GM06990 (cell line): ENCODE data around the gene LDAH.

Experiments
- DNase-seq: peaks from one replicate; pipeline ENCODE4 v3.0.0-alpha.2; 2011; ENCODE audit not compliant: insufficient read length; ENCODE audit errors: extremely low read depth
- H3K27me3 ChIP-seq: replicated peaks from 2 replicates; pipeline ENCODE4 v1.6.0; 2011; ENCODE audit warnings: low read length; ENCODE audit not compliant: control insufficient read depth, insufficient read depth
- H3K36me3 ChIP-seq: 2 replicates; pipeline ENCODE4 v1.5.1; 2011; ENCODE audit warnings: low read length; ENCODE audit not compliant: control insufficient read depth, insufficient read depth
- H3K4me3 ChIP-seq: replicated peaks from 2 replicates; pipeline ENCODE4 v1.5.1; 2011; ENCODE audit warnings: low read depth, mild to moderate bottlenecking, control low read depth, low read length
- CTCF ChIP-seq: IDR thresholded peaks from 2 replicates; pipeline ENCODE4 v1.5.1; 2011; ENCODE audit warnings: low read length, control low read depth, mild to moderate bottlenecking, inconsistent platforms; ENCODE audit not compliant: insufficient read depth, poor library complexity, severe bottlenecking

The LDAH gene

GRCh38 chr2:20747317-20747716 is 75.6 kb downstream of the LDAH start:
- TF ChIP-seq CTCF: no peak
- Histone ChIP-seq H3K27me3 (no peaks in the 10 kb centered on the region), H3K36me3 (no peaks in the 10 kb centered on the region), H3K4me3 (no peak overlapping the region)
- DNase-seq: no peak

GRCh38 chr2:20745924-20746555 is 76.9 kb downstream of the LDAH start:
- Histone ChIP-seq H3K27me3 (no peaks in the 10 kb centered on the region), H3K36me3 (no peaks in the 10 kb centered on the region), H3K4me3 (no peak overlapping the region)
- TF ChIP-seq CTCF: no peak
- no peak for DNase-seq

- peak; percentile 13 for DNase-seq
- no peak for TF ChIP-seq CTCF
- Histone ChIP-seq H3K27me3 (no peaks in the 10 kb centered on the region), H3K4me3 (no peak overlapping the region), H3K36me3 (no peaks in the 10 kb centered on the region)
Measured at GRCh38 chr2:20744366-20745335, 78.2 kb downstream of the LDAH start.

- Histone ChIP-seq H3K4me3 (no peak overlapping the region), H3K36me3 (no peaks in the 10 kb centered on the region), H3K27me3 (no peaks in the 10 kb centered on the region)
- TF ChIP-seq CTCF: no peak
- no peak for DNase-seq
Measured at GRCh38 chr2:20738772-20739171, 84.1 kb downstream of the LDAH start.

- no peak overlapping the region for H3K4me3 ChIP-seq
- no peak for TF ChIP-seq CTCF
- no peaks in the 10 kb centered on the region for H3K36me3 ChIP-seq
- H3K27me3 ChIP-seq: no peaks in the 10 kb centered on the region
- DNase-seq: peak; percentile 47
Measured at GRCh38 chr2:20737505-20737904, 85.4 kb downstream of the LDAH start.
